Ectodermal cell (in vitro differentiated cells): ENCODE measurements around the gene RNF39. TPM values are rescaled to one million over a fixed set of nuclear protein-coding genes. Genes with fewer than 3 reads are reported as not detected.
A peak's percentile ranks its signal among the peaks of the same experiment; 100 is the strongest.
"Not testable (repeated sequence)": the region's sequence is repeated elsewhere in the genome, so short reads cannot be mapped to it uniquely, and the experiment has no call there.

ENCODE experiments used
- H3K27ac ChIP-seq: 2 replicates; pipeline ENCODE4 v1.7.0; 2013; ENCODE audit warnings: mild to moderate bottlenecking, low read depth, low read length; ENCODE audit not compliant: insufficient read depth, poor library complexity, severe bottlenecking
- H3K27me3 ChIP-seq: 2 replicates; pipeline ENCODE4 v1.7.0; 2013; ENCODE audit warnings: mild to moderate bottlenecking, low read length; ENCODE audit not compliant: insufficient read depth, control insufficient read depth, poor library complexity, severe bottlenecking
- H3K36me3 ChIP-seq: one replicate; pipeline ENCODE4 v1.7.0; 2013; ENCODE audit warnings: low read length; ENCODE audit not compliant: control insufficient read depth, insufficient read depth
- H3K4me1 ChIP-seq: one replicate; pipeline ENCODE4 v1.7.0; 2013; ENCODE audit warnings: low read length; ENCODE audit not compliant: control insufficient read depth, insufficient read depth
- H3K4me3 ChIP-seq: 2 replicates; pipeline ENCODE4 v1.7.0; 2013; ENCODE audit warnings: low read depth, low read length, control low read depth; ENCODE audit not compliant: insufficient read depth
- H3K9me3 ChIP-seq: 2 replicates; pipeline ENCODE4 v1.7.0; 2013; ENCODE audit warnings: mild to moderate bottlenecking, low read length, moderate library complexity; ENCODE audit not compliant: control insufficient read depth
- WGBS, 2 experiments: methylation state at CpG; one replicate each; pipeline ENCODE4 v1.1.7; 2013; ENCODE audit warnings: missing lambda C conversion rate in 2 of 2; 5-methylcytosine and 5-hydroxymethylcytosine counted together
- polyA plus RNA-seq, 4 experiments: library from polyadenylated mRNA; stranded (reverse); fragments of 50-300 nt; gene quantifications; one replicate each; pipeline ENCODE4 v1.2.3, GENCODE V29; 2013

RNF39 gene, protein sequence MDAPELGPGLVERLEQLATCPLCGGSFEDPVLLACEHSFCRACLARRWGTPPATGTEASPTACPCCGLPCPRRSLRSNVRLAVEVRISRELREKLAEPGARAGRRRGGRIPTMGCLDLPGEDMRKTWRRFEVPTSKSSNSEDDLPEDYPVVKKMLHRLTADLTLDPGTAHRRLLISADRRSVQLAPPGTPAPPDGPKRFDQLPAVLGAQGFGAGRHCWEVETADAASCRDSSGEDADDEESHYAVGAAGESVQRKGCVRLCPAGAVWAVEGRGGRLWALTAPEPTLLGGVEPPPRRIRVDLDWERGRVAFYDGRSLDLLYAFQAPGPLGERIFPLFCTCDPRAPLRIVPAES
- not detected for polyA plus RNA-seq (2013, experiment 1 of 4)
- not detected for polyA plus RNA-seq (2013, experiment 2 of 4)
- polyA plus RNA-seq (2013, experiment 3 of 4) = 0.11 TPM
- polyA plus RNA-seq (2013, experiment 4 of 4) = 0.12 TPM

DNA sequence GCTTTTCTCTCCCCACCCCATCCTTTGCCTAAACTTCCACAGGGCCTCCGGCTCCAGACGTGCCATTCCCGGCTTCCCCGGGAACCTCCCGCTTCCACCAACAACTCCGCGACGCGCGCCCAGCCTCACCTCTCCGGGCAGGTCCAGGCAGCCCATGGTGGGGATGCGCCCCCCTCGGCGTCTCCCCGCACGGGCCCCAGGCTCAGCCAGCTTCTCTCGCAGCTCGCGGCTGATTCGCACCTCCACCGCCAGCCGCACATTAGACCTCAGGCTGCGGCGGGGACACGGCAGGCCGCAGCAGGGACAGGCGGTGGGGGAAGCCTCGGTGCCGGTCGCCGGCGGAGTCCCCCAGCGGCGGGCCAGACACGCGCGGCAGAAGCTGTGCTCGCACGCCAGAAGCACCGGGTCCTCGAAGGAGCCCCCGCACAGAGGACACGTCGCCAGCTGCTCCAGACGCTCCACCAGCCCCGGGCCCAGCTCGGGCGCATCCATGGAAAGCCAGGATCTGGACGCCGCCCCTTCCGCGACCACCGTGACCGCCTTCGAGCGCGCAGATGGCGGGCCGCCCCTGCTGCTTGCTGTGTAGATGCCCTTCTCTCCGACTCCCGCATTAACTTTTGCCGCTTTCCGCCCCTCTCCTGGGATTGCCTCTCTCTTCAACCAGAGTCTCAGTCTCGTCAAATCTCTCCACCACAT is at the start of gene RNF39:
TSS of gene RNF39 (minus strand) at position 676 of the 696 bp plus-strand sequence. CDS start at position 492, 184 bp downstream.
- 1% methylated on average over 64 of the region's 64 CpGs for WGBS, 2 experiments
- H3K27ac ChIP-seq = no peak within 1 kb of the TSS
- no peaks in the 10 kb centered on the region for H3K36me3 ChIP-seq
- H3K27me3 ChIP-seq = peaks cover 100% of the 10 kb centered on the region
- H3K4me1 ChIP-seq = peaks cover 20% of the 10 kb centered on the region
- peak within 1 kb of the TSS; percentile 36 for H3K4me3 ChIP-seq
- no peaks in the 10 kb centered on the region for H3K9me3 ChIP-seq

GRCh38 chr6:30122515-30122914 is 46.9 kb upstream of the RNF39 start:
- Histone ChIP-seq H3K4me1 (no peaks in the 10 kb centered on the region), H3K27ac (no peak overlapping the region), H3K27me3 (peaks cover 38% of the 10 kb centered on the region), H3K9me3 (no peaks in the 10 kb centered on the region), H3K36me3 (no peaks in the 10 kb centered on the region), H3K4me3 (no peak overlapping the region)
- WGBS, 2 experiments = 48% methylated on average over 2 of the region's 2 CpGs

DNA sequence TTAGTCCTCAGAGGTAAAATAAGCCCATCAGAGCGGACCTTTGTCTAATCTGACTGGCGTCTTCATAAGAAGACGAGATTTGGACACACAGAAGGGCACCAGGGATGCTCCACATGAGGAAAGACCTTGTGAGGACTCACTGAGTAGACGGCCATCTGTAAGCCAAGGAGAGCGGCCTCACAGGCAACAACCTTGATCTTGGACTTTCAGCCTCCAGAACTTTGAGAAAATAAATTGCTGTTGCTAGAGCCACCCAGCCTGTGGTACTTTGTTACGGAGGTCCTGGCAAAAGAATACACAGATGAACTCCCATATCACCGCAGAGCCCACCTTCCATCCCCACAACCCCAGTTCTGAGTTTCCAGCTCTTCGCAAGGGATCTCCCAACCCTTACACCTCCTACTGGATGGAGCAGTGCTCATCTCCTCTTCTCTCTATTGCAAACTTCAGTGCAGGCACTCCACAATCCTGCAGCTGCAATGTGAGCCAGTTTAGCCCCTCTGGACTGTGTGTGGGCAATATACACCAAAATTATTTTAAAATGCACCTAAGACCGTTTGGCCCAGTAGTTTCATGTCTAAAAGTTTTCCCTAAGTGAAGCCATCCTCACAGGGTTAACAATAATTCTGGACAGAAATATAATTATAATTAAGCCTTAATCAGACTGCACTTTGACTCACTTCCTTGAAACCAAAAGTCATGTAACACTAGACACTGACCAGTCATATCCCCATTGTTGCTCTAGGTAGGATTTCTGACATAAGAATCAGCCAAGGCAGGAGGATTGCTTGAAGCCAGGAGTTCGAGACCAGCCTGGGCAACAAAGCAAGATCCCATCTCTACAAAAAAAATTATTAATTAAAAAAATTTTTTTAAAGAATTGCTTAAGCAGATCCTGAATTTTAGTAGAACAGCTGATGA is 46.1 kb upstream of the RNF39 start:
- Histone ChIP-seq H3K36me3 (no peaks in the 10 kb centered on the region), H3K4me1 (no peaks in the 10 kb centered on the region), H3K27ac (no peak overlapping the region), H3K9me3 (no peaks in the 10 kb centered on the region), H3K4me3 (no peak overlapping the region), H3K27me3 (peaks cover 30% of the 10 kb centered on the region)
- 87 to 92% methylated on average over 9 to 10 of the region's 10 CpGs for WGBS, 2 experiments

GRCh38 chr6:30118691-30119090 is 43.1 kb upstream of the RNF39 start:
- H3K27ac ChIP-seq, H3K4me1 ChIP-seq, H3K36me3 ChIP-seq, H3K9me3 ChIP-seq, H3K4me3 ChIP-seq: not testable (repeated sequence)
- WGBS, 2 experiments = 89 to 97% methylated on average over 3 to 5 of the region's 5 CpGs
- peaks cover 13% of the 10 kb centered on the region for H3K27me3 ChIP-seq

DNA sequence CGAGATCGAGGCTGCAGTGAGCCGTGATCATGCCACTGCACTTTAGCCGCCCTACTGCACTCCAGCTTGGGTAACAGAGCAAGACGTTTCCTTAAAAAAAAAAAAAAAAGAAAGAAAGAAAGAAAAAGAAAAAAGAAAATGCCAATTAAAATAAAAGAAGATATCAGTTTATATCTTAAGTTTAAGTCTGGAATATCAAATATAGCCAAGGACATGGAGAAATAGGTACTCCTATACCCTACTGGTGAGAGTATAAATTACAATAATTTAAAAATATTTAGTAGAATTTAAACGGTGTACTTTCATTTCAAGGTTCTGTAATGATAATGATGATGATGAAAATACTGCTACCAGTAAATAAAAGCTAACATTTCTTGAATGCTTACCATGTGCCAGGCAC is 41.2 kb upstream of the RNF39 start:
- Histone ChIP-seq H3K9me3 (no peaks in the 10 kb centered on the region), H3K4me1 (no peaks in the 10 kb centered on the region), H3K27ac (no peak overlapping the region), H3K36me3 (no peaks in the 10 kb centered on the region), H3K27me3 (peaks cover 28% of the 10 kb centered on the region), H3K4me3 (no peak overlapping the region)
- 92 to 95% methylated on average over 4 to 6 of the region's 6 CpGs for WGBS, 2 experiments

- no peaks in the 10 kb centered on the region for H3K36me3 ChIP-seq
- WGBS, 2 experiments = 88% methylated on average over 1 of the region's 1 CpG; no CpG with 5 or more reads in 1 of the 2 experiments
- no peaks in the 10 kb centered on the region for H3K4me1 ChIP-seq
- no peak overlapping the region for H3K27ac ChIP-seq
- no peak overlapping the region for H3K4me3 ChIP-seq
- H3K9me3 ChIP-seq = no peaks in the 10 kb centered on the region
- H3K27me3 ChIP-seq = peaks cover 45% of the 10 kb centered on the region
These were observed 38.3 kb upstream of the RNF39 start for GRCh38 chr6:30113841-30114240.

DNA sequence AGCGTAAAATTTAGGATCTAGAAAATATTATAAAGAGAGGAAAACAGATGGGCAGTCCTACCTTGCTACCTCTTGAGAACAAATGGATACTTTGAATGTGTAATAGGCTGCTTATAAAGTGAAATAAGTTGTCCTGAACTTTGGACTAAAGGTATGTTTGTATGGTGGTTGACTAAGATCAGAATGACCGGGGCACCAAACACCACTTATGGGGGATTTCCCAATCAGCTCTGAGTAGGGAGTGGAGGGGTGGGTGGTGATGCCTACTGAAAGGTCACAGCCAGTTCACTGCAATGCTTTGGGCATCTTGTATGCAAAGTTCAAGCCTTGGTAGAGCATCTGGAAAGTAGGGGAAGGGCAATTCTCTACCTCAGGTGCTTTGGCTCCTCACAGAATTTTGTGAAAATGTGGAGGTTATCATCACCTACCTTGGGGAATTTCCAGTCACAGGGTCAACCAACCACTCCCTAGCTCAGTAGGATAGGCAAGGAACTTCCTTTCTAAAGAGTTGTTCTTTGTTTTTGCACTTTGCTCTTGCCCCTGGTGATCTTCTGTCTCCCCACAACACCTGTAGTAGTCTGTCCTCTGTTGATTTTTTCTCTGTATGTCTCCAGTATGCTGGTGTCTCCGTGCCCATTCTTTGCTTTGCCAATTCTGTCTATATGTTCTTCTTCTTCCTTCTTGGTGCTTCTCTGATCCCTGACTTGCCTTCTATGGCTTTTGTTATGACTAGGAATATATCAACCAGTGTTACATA is 37.6 kb upstream of the RNF39 start, which contains the start of gene TRIM31:
TSS of gene TRIM31 (minus strand) at position 88 of the 757 bp plus-strand sequence. CDS start 285 bp downstream, outside the sequence.
- Histone ChIP-seq H3K4me3 (no peak within 1 kb of the TSS), H3K27me3 (peaks cover 45% of the 10 kb centered on the region), H3K36me3 (no peaks in the 10 kb centered on the region), H3K4me1 (no peaks in the 10 kb centered on the region), H3K27ac (no peak within 1 kb of the TSS), H3K9me3 (no peaks in the 10 kb centered on the region)
- 86 to 87% methylated on average over 3 of the region's 3 CpGs for WGBS, 2 experiments

DNA sequence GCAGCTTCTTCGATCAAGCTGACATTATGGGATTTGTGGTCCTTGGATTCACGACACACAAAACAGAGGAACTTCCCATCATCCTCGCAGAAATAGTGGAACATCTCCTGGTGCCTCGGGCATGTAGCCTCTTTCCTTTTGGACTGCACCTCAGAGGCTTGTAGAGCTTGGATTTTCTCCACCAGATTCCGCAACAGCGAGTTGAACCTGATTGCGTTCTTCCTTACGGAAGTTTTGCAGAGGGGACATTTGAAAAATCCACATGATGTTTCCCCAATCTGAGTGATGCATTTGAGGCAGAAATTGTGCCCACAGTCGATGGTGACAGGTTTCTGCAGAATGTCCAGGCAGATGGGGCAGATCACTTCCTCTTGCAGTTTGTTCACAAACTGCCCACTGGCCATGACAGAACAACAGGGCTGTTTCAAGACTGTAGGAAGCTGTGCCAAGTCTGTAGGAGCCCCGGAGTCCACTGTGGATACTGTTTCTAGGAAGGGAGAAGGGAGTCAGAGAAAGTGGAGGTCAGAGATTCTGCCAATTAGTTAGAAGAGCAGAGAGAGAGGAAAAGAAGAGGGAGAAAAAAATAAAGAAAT is 36.9 kb upstream of the RNF39 start:
- Histone ChIP-seq H3K36me3 (no peaks in the 10 kb centered on the region), H3K27me3 (peaks cover 49% of the 10 kb centered on the region), H3K4me3 (no peak overlapping the region), H3K27ac (no peak overlapping the region), H3K9me3 (no peaks in the 10 kb centered on the region), H3K4me1 (no peaks in the 10 kb centered on the region)
- 81 to 82% methylated on average over 10 of the region's 10 CpGs for WGBS, 2 experiments

DNA sequence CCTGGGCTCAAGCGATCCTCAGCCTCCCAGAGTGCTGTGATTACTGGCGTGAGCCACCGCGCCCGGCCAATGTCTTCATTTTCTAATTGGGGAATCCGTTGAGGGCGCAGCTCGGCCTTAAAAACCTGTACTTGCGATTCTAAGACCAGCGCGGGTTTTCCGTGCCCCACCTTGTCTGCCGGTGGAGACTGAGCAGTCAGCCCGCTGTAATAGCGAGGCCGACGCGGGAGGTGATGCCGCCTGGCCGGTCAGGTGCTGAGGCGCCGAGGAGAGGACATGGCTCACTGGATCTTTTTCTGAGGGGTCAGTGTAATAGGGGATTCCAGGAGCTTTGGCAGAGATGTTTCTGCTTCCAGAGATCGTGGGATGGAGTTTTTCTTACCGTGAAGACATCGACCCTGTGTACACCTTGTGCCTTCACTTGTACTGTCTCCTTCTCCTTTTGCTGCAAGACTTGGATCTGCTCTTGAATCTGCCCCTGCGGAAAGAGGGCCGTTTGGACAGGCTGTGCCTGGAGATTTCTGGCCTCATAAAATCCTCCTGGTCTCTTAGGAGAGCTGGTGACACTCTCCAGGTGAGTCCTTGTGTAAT is 35.8 kb upstream of the RNF39 start:
- Histone ChIP-seq H3K27me3 (peaks cover 51% of the 10 kb centered on the region), H3K4me3 (no peak overlapping the region), H3K27ac (no peak overlapping the region), H3K9me3 (no peaks in the 10 kb centered on the region), H3K36me3 (no peaks in the 10 kb centered on the region), H3K4me1 (no peaks in the 10 kb centered on the region)
- 90 to 91% methylated on average over 27 of the region's 27 CpGs for WGBS, 2 experiments
